Kidney (tissue), 14 donors: ENCODE measurements around the gene KIF25. TPM values are rescaled to one million over a fixed set of nuclear protein-coding genes. Genes with fewer than 3 reads are reported as not detected.

Source experiments
- DNase-seq, 5 donors: peaks; one replicate each; pipeline ENCODE4 v3.0.0-alpha.2; 2013 to 2020
- FAIRE-seq: peaks from 2 replicates; lab custom pipeline; 2012; peaks lifted over from hg19 to GRCh38; lab: Jason Lieb, UNC
- H3K27ac ChIP-seq, 2 donors: one replicate each; pipeline ENCODE4 v1.7.0; 2013; ENCODE audit warnings: low read depth in 2 of 2, low read length in 2 of 2, inconsistent platforms in 1 of 2
- H3K27me3 ChIP-seq: one replicate; pipeline ENCODE4 v1.7.1; 2013; ENCODE audit warnings: low read length, inconsistent platforms; ENCODE audit not compliant: control insufficient read depth, insufficient read depth
- H3K36me3 ChIP-seq, 3 donors: one replicate each; pipeline versions ENCODE4 v1.7.0 to v1.7.1; 2013; ENCODE audit warnings: low read length in 3 of 3, control low read depth in 1 of 3, inconsistent platforms in 1 of 3; ENCODE audit not compliant: insufficient read depth in 3 of 3, control insufficient read depth in 2 of 3
- H3K4me1 ChIP-seq, 3 donors: one replicate each; pipeline versions ENCODE4 v1.7.0 to v1.7.1; 2013; ENCODE audit warnings: low read length in 3 of 3, inconsistent platforms in 1 of 3, low read depth in 1 of 3; ENCODE audit not compliant: control insufficient read depth in 2 of 3, insufficient read depth in 2 of 3
- H3K4me3 ChIP-seq, 3 donors: one replicate each; pipeline versions ENCODE4 v1.7.0 to v1.8.1; 2013; ENCODE audit warnings: low read length in 3 of 3, control low read depth in 1 of 3, inconsistent platforms in 1 of 3
- H3K9ac ChIP-seq, 3 donors: one replicate each; pipeline versions ENCODE4 v1.7.0 to v1.7.1; 2013; ENCODE audit warnings: low read length in 3 of 3, control low read depth in 1 of 3, inconsistent platforms in 1 of 3
- H3K9me3 ChIP-seq, 3 donors: one replicate each; pipeline versions ENCODE4 v1.7.0 to v1.7.1; 2013; ENCODE audit warnings: low read length in 3 of 3, control low read depth in 1 of 3, inconsistent platforms in 1 of 3; ENCODE audit not compliant: control insufficient read depth in 2 of 3, insufficient read depth in 1 of 3
- intact Hi-C: fragments of 100-400 bp; cut with DNase I; formaldehyde crosslinking; loops from one replicate; pipeline ENCODE4 v1.11.1; 2022
- polyA plus RNA-seq: library from polyadenylated mRNA; stranded (reverse); fragments of 350-450 nt; fragmentation: Illumina TruSeq; extraction: RNeasy Lipid Tissue Mini Kit (QIAGEN cat#74804); gene quantifications from one replicate; pipeline ENCODE4 v1.2.3, GENCODE V29; 2014; ENCODE audit warnings: low read depth, low replicate concordance; ENCODE audit not compliant: insufficient read depth
- total RNA-seq: library from RNA; stranded (reverse); fragmentation: NEBNext Ultra II Directional; extraction: Animal tissue kit (Norgen Biotek cat#: 25700); gene quantifications from one replicate; pipeline ENCODE4 v1.2.1, GENCODE V29; 2021
- TF ChIP-seq, protein P1 (sequence below): IDR thresholded peaks from 3 replicates; pipeline ENCODE4 v1.5.1; 2012; ENCODE audit warnings: mild to moderate bottlenecking, moderate library complexity, borderline replicate concordance; ENCODE audit not compliant: insufficient read depth; ENCODE audit errors: extremely low read depth
- donor health status: control.
- donor health status: control.
- donor health status: control.
- donor health status: control.
- donor health status: control.
- donor health status: DM: yes; HTN: yes; CAD: no.
- donor health status: Normal renal cell carcinoma (clear cell type).

The KIF25 gene
- total and polyA plus RNA-seq, 2 donors from 2014 or later, result not detected

GRCh38 chr6:168078943-168079405 lies 81.5 kb downstream of the KIF25 start, which contains the start of gene FRMD1:
FRMD1 (minus strand) TSS chr6:168079212; CDS start chr6:168079094, 118 bp downstream.
- intact Hi-C loops, result no loop called here
- peaks cover 0 to 3% (median 0%) of the 10 kb centered on the region in 3 donors for H3K9me3 ChIP-seq
- H3K4me3 ChIP-seq, result peak within 1 kb of the TSS; percentile 7 to 47 (median 10)
- peaks cover 6 to 10% (median 7%) of the 10 kb centered on the region in 3 donors for H3K36me3 ChIP-seq
- peaks cover 2% of the 10 kb centered on the region for H3K27me3 ChIP-seq
- TF ChIP-seq, protein P1, sequence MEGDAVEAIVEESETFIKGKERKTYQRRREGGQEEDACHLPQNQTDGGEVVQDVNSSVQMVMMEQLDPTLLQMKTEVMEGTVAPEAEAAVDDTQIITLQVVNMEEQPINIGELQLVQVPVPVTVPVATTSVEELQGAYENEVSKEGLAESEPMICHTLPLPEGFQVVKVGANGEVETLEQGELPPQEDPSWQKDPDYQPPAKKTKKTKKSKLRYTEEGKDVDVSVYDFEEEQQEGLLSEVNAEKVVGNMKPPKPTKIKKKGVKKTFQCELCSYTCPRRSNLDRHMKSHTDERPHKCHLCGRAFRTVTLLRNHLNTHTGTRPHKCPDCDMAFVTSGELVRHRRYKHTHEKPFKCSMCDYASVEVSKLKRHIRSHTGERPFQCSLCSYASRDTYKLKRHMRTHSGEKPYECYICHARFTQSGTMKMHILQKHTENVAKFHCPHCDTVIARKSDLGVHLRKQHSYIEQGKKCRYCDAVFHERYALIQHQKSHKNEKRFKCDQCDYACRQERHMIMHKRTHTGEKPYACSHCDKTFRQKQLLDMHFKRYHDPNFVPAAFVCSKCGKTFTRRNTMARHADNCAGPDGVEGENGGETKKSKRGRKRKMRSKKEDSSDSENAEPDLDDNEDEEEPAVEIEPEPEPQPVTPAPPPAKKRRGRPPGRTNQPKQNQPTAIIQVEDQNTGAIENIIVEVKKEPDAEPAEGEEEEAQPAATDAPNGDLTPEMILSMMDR, result no peak
- peak within 1 kb of the TSS; percentile 73 to 86 for H3K27ac ChIP-seq
- DNase-seq (peak in 4 of 5 donors; percentile 55 to 84 (median 71)), FAIRE-seq (no peak)
- peak within 1 kb of the TSS in 1 of 3 donors; percentile 35 for H3K9ac ChIP-seq
- H3K4me1 ChIP-seq, result peaks cover 0 to 15% (median 6%) of the 10 kb centered on the region in 3 donors

DNA sequence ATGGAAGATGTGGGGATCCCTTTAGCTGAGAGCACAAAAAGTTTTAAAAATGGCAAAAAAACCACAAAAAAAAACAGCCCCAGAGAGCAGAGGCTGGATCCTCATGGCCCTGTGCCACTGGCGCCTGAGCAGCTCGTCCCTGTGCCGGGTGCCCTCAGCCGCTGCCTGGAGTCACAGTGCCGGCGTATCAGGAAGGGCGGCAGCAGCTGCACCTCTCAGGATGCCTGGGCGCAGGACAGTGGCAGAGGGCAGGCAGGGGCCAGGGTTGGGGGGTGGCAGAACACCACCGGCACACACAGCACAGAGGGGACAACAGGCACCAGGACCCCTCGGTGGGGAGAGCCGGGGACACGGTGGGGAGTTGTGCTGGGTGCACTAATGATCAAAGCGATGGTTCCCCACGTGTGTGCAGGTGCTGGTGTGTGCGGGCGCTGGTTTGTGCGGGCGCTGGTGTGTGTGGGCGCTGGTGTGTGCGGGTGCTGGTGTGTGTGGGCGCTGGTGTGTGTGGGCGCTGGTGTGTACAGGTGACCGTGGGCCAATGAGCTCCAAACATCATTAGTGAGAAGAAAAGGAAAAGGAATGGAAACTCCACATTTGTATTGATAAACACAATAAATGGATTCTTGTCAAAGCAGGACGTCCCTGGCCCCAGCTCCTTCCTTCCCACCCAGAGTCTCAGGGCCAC lies 83.1 kb downstream of the KIF25 start:
- Histone ChIP-seq H3K4me3 (no peak overlapping the region), H3K36me3 (no peaks in the 10 kb centered on the region), H3K4me1 (peaks cover 0 to 15% (median 6%) of the 10 kb centered on the region in 3 donors), H3K9me3 (no peaks in the 10 kb centered on the region), H3K9ac (no peak overlapping the region), H3K27ac (no peak overlapping the region), H3K27me3 (no peaks in the 10 kb centered on the region)
- intact Hi-C loops, result no loop called here
- TF ChIP-seq, protein P1, result no peak
- FAIRE-seq (no peak), DNase-seq (no peak)

DNA sequence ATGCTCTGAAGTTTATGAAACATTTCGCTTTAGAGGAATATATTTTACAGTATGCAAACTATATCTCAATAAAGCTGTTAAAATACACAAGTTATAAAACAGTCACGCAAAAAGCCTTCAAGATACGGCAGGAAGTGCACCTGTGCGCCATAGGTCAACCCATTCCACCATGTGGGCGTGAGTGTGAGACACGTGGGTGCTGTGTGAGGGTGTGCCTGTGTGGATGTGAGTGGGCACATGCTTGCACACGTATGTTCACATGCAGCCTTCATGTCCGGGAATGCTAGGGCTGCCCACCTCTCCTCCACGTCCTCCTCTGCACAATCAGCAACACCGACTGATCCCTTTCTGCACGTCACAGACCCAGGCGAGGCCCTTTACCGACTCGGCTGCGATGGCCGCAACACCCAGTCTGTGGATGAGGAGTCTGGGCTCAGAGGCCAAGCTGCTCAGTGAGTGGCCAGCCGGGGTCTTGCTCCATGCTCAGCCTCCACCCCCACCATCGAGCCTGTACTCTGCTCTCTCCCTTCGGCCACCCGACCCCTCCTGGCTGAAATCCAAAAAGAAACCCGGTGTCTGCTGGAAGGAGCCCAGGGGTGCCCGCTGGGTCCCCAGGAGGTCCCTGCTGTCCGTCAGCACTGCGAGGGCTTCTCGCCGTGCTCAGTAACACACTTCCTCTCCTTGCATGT lies 84.5 kb downstream of the KIF25 start:
- Histone ChIP-seq H3K4me3 (no peak overlapping the region), H3K36me3 (no peaks in the 10 kb centered on the region), H3K27me3 (no peaks in the 10 kb centered on the region), H3K27ac (no peak overlapping the region), H3K9ac (no peak overlapping the region), H3K9me3 (no peaks in the 10 kb centered on the region), H3K4me1 (peaks cover 0 to 19% (median 8%) of the 10 kb centered on the region in 3 donors)
- no peak for DNase-seq
- TF ChIP-seq, protein P1, result no peak
- intact Hi-C loops, result no loop called here
- no peak for FAIRE-seq
